SU-DHL-6 (cell line): ENCODE results near the gene HECW1.

Experiments used
- CTCF ChIP-seq: fragments of 200-600 bp; sonication (generic); IDR thresholded peaks from one replicate; pipeline ENCODE4 v1.5.1; 2017; ENCODE audit warnings: antibody characterized with exemption, mild to moderate bottlenecking, low read length, moderate library complexity; ENCODE audit not compliant: insufficient read depth, poor library complexity, severe bottlenecking
- EZH2phosphoT487 ChIP-seq: fragments of 200-600 bp; sonication (generic), shearing (Covaris generic); conservative IDR thresholded peaks from 2 replicates; pipeline ENCODE4 v1.6.1; 2018; ENCODE audit warnings: mild to moderate bottlenecking, antibody characterized with exemption, low read length, moderate library complexity, mixed read lengths

GRCh38 chr7:43612128-43612527, 499.7 kb downstream of the HECW1 start:
- TF ChIP-seq CTCF (no peak), EZH2phosphoT487 (no peak)
